NCI-H446 treated with DMSO at 0.1 percent for 48 hours (cell line): ENCODE results near the gene IGF2BP2.
"Not testable (repeated sequence)": the region's sequence is repeated elsewhere in the genome, so short reads cannot be mapped to it uniquely, and the experiment has no call there.

Experiments used
- DNase-seq: peaks from one replicate; lab custom pipeline; 2025; lab: John Stamatoyannopoulos, UW

IGF2BP2 gene

GRCh38 chr3:185711255-185711870, 113.5 kb downstream of the IGF2BP2 start:
- DNase-seq, result no peak

GRCh38 chr3:185709251-185709955, 115.4 kb downstream of the IGF2BP2 start:
- no peak for DNase-seq

DNA sequence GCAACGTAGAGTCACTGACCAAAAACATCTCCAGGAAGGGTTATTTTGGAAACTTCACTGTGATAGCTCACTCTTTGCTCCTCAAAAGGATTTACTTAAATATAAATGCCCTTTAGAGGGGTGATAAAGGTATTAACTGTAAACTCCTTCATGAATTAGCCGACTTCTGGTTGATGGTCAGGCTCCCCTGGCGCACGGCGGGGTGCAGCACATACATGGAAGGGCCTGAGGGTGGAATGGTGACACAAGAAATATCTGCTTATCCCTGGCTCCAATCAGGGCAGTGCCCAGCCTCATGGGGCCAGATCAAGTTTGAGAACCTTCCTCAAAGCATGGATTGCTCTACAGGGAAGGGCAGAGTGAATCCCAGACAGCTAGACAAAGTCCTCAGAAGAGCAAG, 116.5 kb downstream of the IGF2BP2 start:
- no peak for DNase-seq

DNA sequence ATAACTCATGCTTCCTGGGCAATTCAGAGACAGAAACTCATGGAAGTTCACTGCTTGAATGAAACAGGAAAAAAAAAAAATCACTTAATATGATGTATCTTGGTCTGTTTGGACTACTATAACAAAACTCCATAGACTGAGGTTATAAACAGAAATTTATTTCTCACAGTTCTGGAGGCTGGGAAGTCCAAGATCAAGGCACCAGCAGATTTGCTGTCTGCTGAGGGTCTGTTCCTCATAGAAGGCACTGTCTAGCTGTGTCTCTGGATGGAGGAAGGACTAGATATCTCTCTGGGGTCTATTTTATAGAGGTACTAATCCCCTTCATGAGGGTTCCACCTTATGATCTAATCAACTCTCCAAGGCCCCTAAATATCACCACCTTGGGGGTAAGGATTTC, 119.3 kb downstream of the IGF2BP2 start:
- DNase-seq, result no peak

DNA sequence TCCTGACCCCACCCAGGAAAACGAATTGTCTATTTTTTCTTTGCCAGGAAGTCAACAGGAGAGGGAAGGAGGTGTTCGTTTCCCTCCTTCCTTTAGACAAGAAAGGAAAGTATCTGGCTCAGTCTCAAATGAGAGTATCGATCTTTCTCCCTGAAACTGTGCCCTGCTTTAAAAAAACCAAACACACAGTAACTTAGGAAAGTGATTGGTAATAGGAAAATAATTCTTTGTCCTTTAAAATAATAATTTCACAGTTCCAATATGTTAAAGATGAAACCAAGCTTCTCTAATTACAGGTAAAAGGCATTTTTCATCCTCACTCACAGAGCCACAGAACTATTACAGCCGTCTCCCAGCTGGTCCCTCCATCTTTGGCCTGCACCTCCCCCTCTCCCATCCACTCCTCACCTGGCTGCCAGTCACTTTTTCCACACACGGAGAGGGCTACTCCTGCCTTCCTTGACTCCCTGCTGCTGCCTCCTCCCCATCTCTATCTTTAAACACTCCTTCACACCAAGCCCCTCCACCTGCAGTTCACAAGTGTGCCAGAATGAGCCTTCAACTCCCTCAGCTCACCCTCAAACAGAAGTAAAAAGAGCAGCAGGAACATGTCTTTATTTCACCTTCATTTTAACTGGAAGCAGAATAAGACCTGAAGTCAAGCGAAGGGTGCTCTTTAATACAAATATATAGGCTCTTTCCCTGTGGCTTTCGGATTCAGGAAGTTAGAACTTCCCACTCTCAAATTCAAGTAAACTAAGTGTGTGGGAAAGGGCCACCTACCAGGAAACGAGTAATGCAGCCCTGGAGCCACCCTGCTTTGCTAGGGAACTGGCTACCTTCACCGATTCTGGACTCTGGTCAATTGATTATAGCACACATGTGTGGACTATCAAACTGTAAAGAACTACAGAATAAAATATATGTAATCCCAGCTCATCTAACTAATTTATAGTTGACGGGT, 122.3 kb downstream of the IGF2BP2 start:
- DNase-seq, result no peak

GRCh38 chr3:185701611-185702261, 123.1 kb downstream of the IGF2BP2 start:
- no peak for DNase-seq

DNA sequence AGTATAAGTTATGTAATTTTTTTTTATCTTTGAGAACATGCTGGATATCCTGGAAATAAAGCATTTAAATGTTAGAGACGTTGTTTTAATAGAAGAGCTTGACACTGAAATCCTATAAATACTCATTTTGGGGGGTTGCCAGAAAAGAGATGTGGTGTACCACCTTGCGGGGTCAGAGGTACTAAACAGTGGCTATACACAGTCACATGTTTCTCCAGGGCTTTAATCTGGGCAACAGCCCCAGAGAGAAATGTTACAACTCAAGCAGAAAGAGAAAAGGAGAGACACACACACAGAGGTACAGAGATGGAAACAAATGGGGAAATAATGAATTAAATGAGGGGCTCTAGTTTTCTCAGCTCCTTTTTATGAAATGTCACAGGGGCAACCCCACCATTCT, 124.9 kb downstream of the IGF2BP2 start:
- DNase-seq, result no peak

GRCh38 chr3:185697228-185697627, 127.6 kb downstream of the IGF2BP2 start:
- DNase-seq, result not testable (repeated sequence)

- DNase-seq, result no peak
These were observed 128.8 kb downstream of the IGF2BP2 start for GRCh38 chr3:185696039-185696438.

- no peak for DNase-seq
These were observed 130.7 kb downstream of the IGF2BP2 start for GRCh38 chr3:185693985-185694653.

- no peak for DNase-seq
These were observed 133.2 kb downstream of the IGF2BP2 start for GRCh38 chr3:185691622-185692021.

- DNase-seq, result peak; percentile 93
These were observed 137.5 kb downstream of the IGF2BP2 start for GRCh38 chr3:185687271-185687878.

DNA sequence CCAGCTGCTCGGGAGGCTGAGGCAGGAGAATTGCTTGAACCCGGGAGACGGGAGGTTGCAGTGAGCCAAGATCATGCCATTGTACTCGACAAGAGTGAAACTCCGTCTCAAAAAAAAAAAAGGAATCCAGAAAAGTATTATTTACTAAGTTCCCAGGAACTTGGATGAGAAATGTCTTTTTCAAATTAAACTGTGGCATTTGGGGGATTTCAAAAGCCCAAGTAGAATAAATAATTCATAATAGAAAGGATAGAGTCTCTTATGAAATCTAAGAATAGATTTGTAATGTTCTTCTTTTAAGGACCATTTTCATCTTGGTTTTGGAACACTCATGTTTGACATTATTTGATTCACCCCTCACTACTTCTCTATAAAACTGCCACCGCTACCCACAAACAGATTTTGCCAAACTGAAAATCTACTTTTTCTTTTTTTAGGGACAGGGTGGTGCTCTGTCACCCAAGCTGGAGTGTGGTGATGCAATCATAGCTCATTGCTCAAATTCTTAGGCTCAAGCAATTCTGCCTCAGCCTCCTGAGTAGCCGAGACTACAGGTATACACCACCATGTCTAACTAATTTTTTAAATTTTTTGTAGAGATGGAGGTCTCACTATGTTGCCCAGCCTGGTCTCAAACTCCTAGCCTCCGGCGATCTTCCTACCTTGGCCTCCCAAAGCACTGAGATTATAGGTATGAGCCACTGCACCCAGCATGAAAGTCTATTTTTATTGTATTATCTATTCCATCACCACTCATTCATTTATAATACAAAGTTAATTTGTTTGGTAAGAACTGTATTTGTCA, 139.4 kb downstream of the IGF2BP2 start:
- no peak for DNase-seq

GRCh38 chr3:185680231-185680630, 144.6 kb downstream of the IGF2BP2 start:
- peak; percentile 25 for DNase-seq

DNA sequence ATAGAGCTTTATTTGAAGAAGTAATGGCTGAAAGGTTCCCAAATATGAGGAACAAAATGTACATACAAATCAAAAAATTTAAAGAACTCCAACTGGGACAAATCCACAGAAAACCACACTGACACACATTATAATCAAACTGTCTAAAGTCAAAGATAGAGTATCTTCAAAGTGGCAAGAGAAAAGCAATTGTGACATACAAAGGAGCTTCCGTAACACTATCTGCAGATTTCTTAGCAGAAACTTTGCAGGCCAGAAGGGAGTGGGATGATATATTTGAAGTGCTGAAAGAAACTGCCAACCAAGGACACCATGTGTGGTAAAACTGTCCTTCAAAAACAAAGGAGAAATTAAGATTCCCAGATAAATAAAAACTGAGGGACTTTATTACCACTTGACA, 146.8 kb downstream of the IGF2BP2 start:
- no peak for DNase-seq

GRCh38 chr3:185677146-185677829, 147.6 kb downstream of the IGF2BP2 start:
- peak; percentile 57 for DNase-seq

DNA sequence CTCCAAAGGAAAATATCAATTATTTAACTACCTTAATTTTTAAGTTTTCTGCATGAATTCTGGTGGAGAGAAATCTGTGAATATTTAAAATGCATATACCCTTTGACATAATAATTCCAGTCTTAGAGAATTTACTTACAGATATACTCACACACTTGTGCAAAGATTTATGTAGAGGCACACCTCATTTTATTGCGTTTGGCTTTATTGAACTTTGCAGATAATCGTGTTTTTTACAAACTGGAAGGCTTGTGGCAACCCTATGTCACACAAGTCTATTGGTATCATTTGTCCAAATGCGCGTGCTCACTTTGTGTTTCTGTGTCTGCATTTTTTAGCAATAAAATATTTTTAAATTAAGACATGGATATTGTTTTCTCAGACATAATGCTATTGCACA, 157.3 kb downstream of the IGF2BP2 start:
- DNase-seq, result no peak

- DNase-seq, result no peak
These were observed 160.9 kb downstream of the IGF2BP2 start for GRCh38 chr3:185663929-185664328.

DNA sequence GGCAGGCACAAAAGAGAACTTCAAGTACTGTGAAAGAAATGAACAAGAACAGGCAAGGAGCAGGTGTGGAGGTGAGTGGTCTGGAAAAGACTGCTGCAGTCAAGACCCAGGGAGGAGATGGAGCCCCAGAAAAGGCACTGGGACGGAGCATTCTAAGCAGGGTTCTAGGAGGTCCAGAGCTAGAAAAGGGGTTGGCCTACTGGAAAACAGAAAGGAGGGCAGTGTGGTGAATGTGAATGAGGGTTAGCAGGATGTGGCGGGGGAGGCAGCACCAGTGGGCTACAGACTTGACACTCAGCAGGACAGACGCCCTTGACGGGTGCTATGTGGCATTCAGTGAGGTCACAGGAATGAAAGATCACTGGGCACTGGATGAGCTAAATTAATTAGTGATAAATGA, 163.1 kb downstream of the IGF2BP2 start:
- no peak for DNase-seq

DNA sequence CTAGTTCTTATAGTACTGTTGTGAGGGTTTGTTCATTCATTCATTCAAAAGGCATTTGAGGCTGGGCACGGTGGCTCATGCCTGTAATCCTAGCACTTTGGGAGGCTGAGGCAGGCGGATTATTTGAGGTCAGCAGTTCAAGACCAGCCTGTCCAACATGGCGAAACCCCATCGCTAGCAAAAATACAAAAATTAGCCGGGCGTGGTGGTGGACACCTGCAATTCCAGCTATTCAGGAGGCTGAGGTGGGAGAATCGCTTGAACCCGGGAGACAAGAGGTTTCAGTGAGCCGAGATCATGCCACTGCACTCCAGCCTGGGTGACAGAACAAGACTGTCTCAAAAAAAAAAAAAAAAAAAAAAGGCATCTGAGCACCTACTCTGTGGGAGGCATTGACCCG, 163.5 kb downstream of the IGF2BP2 start:
- not testable (repeated sequence) for DNase-seq
